Measurements from ENCODE around the gene CDC27.
"Not testable (repeated sequence)": the region's sequence is repeated elsewhere in the genome, so short reads cannot be mapped to it uniquely, and the experiment has no call there.

- not testable (repeated sequence) for TF ChIP-seq CTCF (IDR thresholded peaks at IDR 0.05; ENCODE audit: borderline replicate concordance, extremely low read depth, low read length, poor library complexity, severe bottlenecking); EZH2 (IDR thresholded peaks at IDR 0.05; ENCODE audit: borderline replicate concordance, low read depth, low read length, severe bottlenecking)
Measured at GRCh38 chr17:47134354-47134753, 54.7 kb downstream of the CDC27 start.
